MM.1S (cell line): ENCODE results near the gene FRAS1.

ENCODE experiments used
- DNase-seq: peaks from one replicate; pipeline ENCODE4 v3.0.0-alpha.2; 2015
- H2AFZ ChIP-seq: fragments of 300-600 bp; sonication (generic); 2 replicates; pipeline ENCODE4 v1.6.0; 2016; ENCODE audit warnings: antibody characterized with exemption, low read length
- H3F3A ChIP-seq: fragments of 300-600 bp; sonication (generic); 2 replicates; pipeline ENCODE4 v1.6.1; 2016; ENCODE audit warnings: mild to moderate bottlenecking, antibody characterized with exemption, low read length, moderate library complexity, mixed read lengths; ENCODE audit not compliant: insufficient read depth
- H3K27ac ChIP-seq: fragments of 300-600 bp; sonication (generic); 2 replicates; pipeline ENCODE4 v1.5.1; 2016; ENCODE audit warnings: mild to moderate bottlenecking, low read length
- H3K27me3 ChIP-seq: fragments of 300-600 bp; sonication (generic); replicated peaks from 2 replicates; pipeline ENCODE4 v1.6.0; 2016; ENCODE audit warnings: low read length; ENCODE audit not compliant: insufficient read depth
- H3K36me3 ChIP-seq: fragments of 300-600 bp; sonication (generic); replicated peaks from 2 replicates; pipeline ENCODE4 v1.6.1; 2016; ENCODE audit warnings: mild to moderate bottlenecking, low read length, mixed read lengths; ENCODE audit not compliant: insufficient read depth
- H3K4me1 ChIP-seq: fragments of 300-600 bp; sonication (generic); 2 replicates; pipeline ENCODE4 v1.6.1; 2016; ENCODE audit warnings: low read length, mixed read lengths
- H3K4me2 ChIP-seq: fragments of 300-600 bp; sonication (generic); 2 replicates; pipeline ENCODE4 v1.6.0; 2016; ENCODE audit warnings: low read depth, low read length
- H3K4me3 ChIP-seq: fragments of 300-600 bp; sonication (generic); 2 replicates; pipeline ENCODE4 v1.5.1; 2016; ENCODE audit warnings: low read length, mixed read lengths
- H3K79me2 ChIP-seq: fragments of 300-600 bp; sonication (generic); 2 replicates; pipeline ENCODE4 v1.6.1; 2016; ENCODE audit warnings: mixed run types, low read length, mixed read lengths
- H3K9ac ChIP-seq: fragments of 300-600 bp; sonication (generic); 2 replicates; pipeline ENCODE4 v1.6.1; 2016; ENCODE audit warnings: low read length, mixed read lengths
- H3K9me2 ChIP-seq: fragments of 300-600 bp; sonication (generic); replicated peaks from 2 replicates; pipeline ENCODE4 v1.6.1; 2016; ENCODE audit warnings: mild to moderate bottlenecking, low read length, mixed read lengths; ENCODE audit not compliant: insufficient read depth
- H3K9me3 ChIP-seq: fragments of 300-600 bp; sonication (generic); replicated peaks from 2 replicates; pipeline ENCODE4 v1.6.1; 2016; ENCODE audit warnings: mild to moderate bottlenecking, low read length, mixed read lengths; ENCODE audit not compliant: insufficient read depth
- H4K20me1 ChIP-seq: fragments of 300-600 bp; sonication (generic); 2 replicates; pipeline ENCODE4 v1.6.1; 2016; ENCODE audit warnings: mild to moderate bottlenecking, low read length, moderate library complexity, mixed read lengths; ENCODE audit not compliant: insufficient read depth
- EZH2 ChIP-seq: fragments of 300-600 bp; sonication (generic); optimal IDR thresholded peaks from 2 replicates; pipeline ENCODE3; 2017; ENCODE audit warnings: low read depth, mild to moderate bottlenecking, antibody characterized with exemption, low read length, mixed read lengths
- EZH2phosphoT487 ChIP-seq: fragments of 300-600 bp; sonication (generic); IDR thresholded peaks from 2 replicates; pipeline ENCODE4 v1.6.1; 2018; ENCODE audit warnings: antibody characterized with exemption, low read length
- TF ChIP-seq, protein P1 (sequence below): fragments of 300-600 bp; sonication (generic); IDR thresholded peaks from 2 replicates; pipeline ENCODE4 v1.5.1; 2016; ENCODE audit warnings: antibody characterized with exemption, low read length, mixed read lengths

The FRAS1 gene

GRCh38 chr4:78312989-78313753 lies 256.0 kb downstream of the FRAS1 start:
- Histone ChIP-seq H3K27ac (no peak overlapping the region), H3K9ac (no peak overlapping the region), H3K4me2 (peak overlapping the region; percentile 10; the same call in 1 of the 2 replicates), H3K4me3 (no peak overlapping the region), H3K79me2 (no peaks in the 10 kb centered on the region), H2AFZ (no peak overlapping the region), H3K27me3 (no peaks in the 10 kb centered on the region), H3K9me3 (no peaks in the 10 kb centered on the region), H3F3A (peaks cover 12% of the 10 kb centered on the region), H3K36me3 (no peaks in the 10 kb centered on the region), H4K20me1 (no peaks in the 10 kb centered on the region), H3K9me2 (no peaks in the 10 kb centered on the region), H3K4me1 (peaks cover 16% of the 10 kb centered on the region)
- TF ChIP-seq EZH2 (no peak), EZH2phosphoT487 (no peak)
- TF ChIP-seq, protein P1, sequence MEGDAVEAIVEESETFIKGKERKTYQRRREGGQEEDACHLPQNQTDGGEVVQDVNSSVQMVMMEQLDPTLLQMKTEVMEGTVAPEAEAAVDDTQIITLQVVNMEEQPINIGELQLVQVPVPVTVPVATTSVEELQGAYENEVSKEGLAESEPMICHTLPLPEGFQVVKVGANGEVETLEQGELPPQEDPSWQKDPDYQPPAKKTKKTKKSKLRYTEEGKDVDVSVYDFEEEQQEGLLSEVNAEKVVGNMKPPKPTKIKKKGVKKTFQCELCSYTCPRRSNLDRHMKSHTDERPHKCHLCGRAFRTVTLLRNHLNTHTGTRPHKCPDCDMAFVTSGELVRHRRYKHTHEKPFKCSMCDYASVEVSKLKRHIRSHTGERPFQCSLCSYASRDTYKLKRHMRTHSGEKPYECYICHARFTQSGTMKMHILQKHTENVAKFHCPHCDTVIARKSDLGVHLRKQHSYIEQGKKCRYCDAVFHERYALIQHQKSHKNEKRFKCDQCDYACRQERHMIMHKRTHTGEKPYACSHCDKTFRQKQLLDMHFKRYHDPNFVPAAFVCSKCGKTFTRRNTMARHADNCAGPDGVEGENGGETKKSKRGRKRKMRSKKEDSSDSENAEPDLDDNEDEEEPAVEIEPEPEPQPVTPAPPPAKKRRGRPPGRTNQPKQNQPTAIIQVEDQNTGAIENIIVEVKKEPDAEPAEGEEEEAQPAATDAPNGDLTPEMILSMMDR: no peak
- DNase-seq: peak; percentile 16

GRCh38 chr4:78313754-78314120 lies 256.6 kb downstream of the FRAS1 start:
- Histone ChIP-seq H3K4me1 (peaks cover 16% of the 10 kb centered on the region), H3K27ac (no peak overlapping the region), H2AFZ (no peak overlapping the region), H3K79me2 (no peaks in the 10 kb centered on the region), H4K20me1 (no peaks in the 10 kb centered on the region), H3K4me2 (peak overlapping the region; percentile 10; the same call in 1 of the 2 replicates), H3K36me3 (no peaks in the 10 kb centered on the region), H3K27me3 (no peaks in the 10 kb centered on the region), H3F3A (peaks cover 12% of the 10 kb centered on the region), H3K9ac (no peak overlapping the region), H3K4me3 (no peak overlapping the region), H3K9me3 (no peaks in the 10 kb centered on the region), H3K9me2 (no peaks in the 10 kb centered on the region)
- no peak for DNase-seq
- TF ChIP-seq, protein P1: no peak
- TF ChIP-seq EZH2phosphoT487 (no peak), EZH2 (no peak)

GRCh38 chr4:78318126-78318525 lies 261.0 kb downstream of the FRAS1 start:
- no peaks in the 10 kb centered on the region for H3K9me2 ChIP-seq
- H3K9me3 ChIP-seq: no peaks in the 10 kb centered on the region
- no peak overlapping the region for H2AFZ ChIP-seq
- TF ChIP-seq, protein P1: no peak
- TF ChIP-seq EZH2phosphoT487 (no peak), EZH2 (no peak)
- no peak overlapping the region for H3K27ac ChIP-seq
- H3K9ac ChIP-seq: no peak overlapping the region
- H4K20me1 ChIP-seq: no peaks in the 10 kb centered on the region
- H3K36me3 ChIP-seq: no peaks in the 10 kb centered on the region
- H3K79me2 ChIP-seq: no peaks in the 10 kb centered on the region
- H3F3A ChIP-seq: peaks cover 9% of the 10 kb centered on the region
- H3K4me3 ChIP-seq: no peak overlapping the region
- no peaks in the 10 kb centered on the region for H3K27me3 ChIP-seq
- no peak overlapping the region for H3K4me2 ChIP-seq
- no peak for DNase-seq
- H3K4me1 ChIP-seq: peaks cover 12% of the 10 kb centered on the region
